HG02852 (cell line): Measurements from ENCODE around the gene HEY2.
"Not testable (repeated sequence)": the region's sequence is repeated elsewhere in the genome, so short reads cannot be mapped to it uniquely, and the experiment has no call there.

Source experiments
- ATAC-seq: cut with Tn5 transposase; IDR thresholded peaks from one replicate; pipeline ENCODE4 v1.9.1; 2021; ENCODE audit warnings: mild to moderate bottlenecking, moderate library complexity; ENCODE audit not compliant: unreplicated experiment

Gene HEY2

GRCh38 chr6:125749173-125749864, at the start of gene HEY2:
TSS of gene HEY2 (plus strand) at chr6:125749632. CDS start at chr6:125749777, 145 bp downstream.
- peak; percentile 74 for ATAC-seq

GRCh38 chr6:125700581-125701353, 48.7 kb upstream of the HEY2 start:
- ATAC-seq: no peak

DNA sequence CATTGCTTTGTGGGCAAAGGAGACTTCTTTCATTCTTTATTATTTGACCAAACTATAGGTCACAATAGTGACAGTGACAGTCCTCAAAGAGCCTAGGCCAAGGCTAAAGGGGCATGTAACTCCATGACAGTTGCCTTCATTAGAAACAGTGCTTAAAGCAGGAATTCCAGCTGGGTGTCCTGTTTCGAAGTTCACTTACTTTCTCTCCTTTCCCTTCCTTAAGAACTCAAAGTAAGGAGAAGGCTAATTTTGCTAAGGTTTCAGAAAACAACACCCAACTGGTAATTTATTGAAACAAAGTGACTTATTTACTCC, 48.1 kb upstream of the HEY2 start:
- ATAC-seq: no peak

DNA sequence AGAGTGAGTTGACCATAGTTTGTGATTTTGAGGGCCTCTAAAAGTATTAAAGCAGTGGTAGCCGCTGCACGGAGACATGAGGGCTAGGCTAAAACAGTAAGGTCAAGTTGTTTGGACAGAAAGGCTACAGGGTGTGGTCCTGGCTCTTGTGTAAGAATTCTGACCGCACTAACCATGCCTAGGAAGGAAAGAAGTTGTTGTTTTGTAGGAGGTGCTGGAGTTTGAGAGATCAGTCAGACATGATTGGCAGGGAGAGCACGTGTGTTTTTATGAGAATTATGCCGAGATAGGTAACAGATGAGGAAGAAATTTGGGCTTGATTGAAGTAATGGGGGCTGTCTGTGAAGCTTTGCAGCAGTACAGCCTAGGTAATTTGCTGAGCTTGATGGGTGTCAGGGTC, 45.5 kb upstream of the HEY2 start:
- not testable (repeated sequence) for ATAC-seq

DNA sequence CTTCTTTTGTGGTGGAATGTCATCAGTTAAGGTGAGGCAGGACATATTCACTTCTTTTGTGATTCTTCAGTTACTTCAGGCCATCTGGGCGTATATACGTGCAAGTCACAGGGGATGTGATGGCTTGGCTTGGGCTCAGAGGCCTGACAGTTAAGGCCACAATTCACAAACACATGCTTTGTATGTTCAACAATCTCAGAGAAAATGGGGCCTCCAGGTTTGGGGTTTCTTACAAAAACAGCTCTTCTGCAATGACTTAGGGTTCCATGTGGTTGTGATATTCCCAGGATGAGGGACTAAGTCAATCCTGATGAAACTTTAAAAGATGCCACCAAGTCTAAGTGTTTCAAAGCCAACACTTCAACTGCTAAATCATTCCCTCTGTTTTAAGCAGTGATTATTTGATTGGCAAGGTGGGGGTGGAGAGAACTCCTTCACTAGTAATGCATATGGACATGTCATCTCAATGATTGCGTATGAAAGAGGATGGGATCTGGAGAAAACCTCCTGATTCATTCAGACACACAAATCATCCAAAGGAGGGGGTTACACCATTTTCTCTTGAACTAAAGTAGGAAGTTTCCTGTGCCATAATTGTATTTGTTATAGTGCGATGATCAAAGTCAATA, 41.7 kb upstream of the HEY2 start:
- ATAC-seq: no peak

DNA sequence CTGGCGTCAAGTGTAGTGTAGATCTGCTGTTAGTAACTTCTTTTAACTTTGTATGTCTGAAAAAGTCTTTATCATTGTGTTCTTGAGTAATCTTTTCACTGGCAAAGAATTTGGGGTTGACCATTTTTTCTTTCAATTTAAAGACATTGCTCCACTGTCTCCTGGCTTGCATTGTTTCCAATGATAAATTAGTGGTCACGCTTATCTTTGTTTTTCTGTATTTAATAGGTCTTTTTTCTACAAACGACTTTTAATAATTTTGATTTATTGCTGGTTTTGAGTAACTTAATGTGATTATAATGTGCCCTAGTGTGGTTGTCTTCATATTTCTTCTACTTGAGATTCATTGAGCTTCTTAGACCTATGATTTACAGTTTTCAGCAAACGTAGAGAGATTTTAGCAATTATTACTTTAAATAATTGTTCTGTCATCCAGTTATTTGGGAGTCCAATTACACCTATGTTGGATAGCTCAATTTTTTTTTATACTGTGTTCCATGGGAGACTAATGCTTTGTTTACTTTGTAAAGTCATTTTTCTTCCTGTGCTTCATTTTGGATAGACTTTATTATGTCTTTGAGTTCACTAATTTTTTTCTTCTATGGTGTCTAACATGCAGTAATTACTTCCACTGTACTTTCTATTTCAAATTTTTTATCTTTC, 38.3 kb upstream of the HEY2 start:
- ATAC-seq: no peak

GRCh38 chr6:125714441-125715090, 34.9 kb upstream of the HEY2 start:
- peak; percentile 38 for ATAC-seq

- ATAC-seq: peak; percentile 87
Observed at GRCh38 chr6:125717120-125717731, 32.2 kb upstream of the HEY2 start.

DNA sequence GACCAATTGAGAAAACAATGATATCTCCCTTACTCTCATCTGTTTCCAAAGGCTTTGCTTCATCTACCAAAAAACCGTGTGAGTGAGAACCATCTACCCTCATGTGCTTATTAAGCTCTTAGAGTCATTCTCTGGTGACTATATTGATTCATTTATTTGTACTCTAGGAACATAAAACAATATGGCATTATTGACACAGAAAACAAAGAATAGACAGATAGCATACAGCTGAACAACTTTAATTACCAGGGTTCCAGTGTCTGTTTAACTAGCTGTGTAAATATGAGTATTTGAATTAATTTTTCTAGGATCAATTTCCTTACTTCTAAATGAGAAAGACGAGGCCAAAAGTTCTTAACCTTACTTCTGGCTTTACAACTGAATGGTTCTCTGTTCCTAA, 31.3 kb upstream of the HEY2 start:
- no peak for ATAC-seq

- no peak for ATAC-seq
Observed at GRCh38 chr6:125722886-125723285, 26.5 kb upstream of the HEY2 start.

DNA sequence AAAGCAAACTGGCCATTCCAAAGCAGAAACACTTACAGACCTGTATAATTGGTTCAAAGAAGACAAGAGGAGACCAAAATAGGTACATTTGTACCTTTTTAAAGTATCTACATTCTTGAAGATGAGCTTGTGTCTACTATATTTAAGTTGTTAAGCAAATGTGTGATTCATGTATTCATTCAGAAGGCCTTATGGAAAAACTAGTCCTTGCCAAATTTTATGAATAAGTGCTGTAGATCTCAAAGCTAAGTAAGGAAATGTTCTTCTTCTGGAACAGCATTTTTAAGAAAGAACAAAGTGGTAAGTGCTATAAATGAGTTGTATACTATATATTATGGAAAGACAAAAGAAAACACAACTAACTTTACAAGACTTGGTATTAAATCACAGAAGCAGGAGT, 22.2 kb upstream of the HEY2 start:
- no peak for ATAC-seq

DNA sequence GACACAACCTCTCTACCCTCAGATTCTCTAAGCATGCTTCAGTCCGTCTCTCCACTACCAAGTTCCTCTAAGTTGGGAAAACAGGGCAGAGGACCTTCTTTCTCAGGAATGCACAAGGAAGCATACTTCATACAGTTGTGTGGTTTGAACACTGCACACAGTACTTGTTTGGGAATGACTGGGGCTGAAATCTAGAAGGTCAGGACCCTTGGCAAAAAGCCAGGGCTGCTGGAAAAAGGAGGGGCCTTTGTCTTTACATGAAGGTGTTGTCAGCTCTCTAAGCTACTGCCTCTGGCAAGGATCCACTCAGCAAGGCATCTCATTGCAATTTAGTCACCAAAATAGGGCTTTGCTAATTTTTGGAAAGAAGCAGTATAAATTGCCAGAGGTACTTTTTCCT, 20.7 kb upstream of the HEY2 start:
- ATAC-seq: no peak

GRCh38 chr6:125729983-125730382, 19.4 kb upstream of the HEY2 start:
- ATAC-seq: no peak

GRCh38 chr6:125732398-125732797, 17.0 kb upstream of the HEY2 start:
- ATAC-seq: no peak

DNA sequence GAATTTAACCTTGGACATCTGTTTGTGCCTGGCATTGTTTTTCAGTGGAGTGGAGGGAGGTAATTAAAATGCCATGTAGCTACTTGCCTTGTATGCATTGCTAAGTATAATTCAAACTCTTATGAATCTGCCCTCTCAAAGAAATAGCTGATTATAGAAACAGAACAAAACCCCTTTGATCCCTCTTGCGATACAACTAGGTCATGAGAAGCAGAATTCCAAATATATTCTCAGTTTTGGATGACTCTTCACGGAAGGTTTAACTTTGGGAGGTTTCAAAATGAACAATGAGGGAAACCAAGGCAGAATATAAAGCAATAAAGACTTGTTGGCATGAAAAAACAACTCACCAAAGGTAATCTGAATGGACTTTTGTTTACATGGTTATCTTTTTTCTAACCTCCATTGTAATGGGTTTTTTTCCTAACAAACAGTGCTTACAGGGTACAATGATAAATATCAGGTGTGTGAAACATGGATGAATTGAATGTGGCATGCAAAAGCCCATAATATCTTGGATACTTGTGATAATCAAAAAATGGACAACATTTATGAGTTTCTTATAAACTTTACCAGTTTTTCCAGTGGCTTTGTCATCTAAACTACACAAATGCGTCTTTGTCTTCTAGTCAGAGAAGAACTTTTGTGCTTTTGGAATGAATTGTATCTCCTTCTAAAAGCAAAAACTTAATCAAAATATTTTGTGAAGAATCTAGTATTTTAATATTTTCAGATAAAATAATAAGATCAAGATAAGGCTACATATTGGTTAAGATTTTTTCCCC, 15.7 kb upstream of the HEY2 start:
- ATAC-seq: no peak

GRCh38 chr6:125738276-125738675, 11.2 kb upstream of the HEY2 start:
- no peak for ATAC-seq

DNA sequence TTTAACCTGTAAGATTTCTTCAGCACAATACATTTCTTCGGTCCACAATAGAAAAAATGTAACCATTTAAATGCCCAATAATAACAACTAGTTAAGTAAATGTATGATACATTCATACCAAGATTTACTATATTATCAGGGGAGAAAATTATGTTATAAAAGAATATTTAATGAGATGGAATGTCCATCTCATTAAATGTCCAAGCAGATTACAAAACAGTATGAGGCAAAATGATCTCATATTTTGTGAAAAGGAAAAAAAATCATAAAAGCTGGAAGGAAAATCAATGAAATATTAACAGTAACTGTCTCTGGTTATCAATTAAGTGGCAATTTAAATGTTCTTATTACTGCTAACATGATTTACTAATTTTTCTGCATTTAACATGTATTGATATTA, 10.1 kb upstream of the HEY2 start:
- no peak for ATAC-seq

DNA sequence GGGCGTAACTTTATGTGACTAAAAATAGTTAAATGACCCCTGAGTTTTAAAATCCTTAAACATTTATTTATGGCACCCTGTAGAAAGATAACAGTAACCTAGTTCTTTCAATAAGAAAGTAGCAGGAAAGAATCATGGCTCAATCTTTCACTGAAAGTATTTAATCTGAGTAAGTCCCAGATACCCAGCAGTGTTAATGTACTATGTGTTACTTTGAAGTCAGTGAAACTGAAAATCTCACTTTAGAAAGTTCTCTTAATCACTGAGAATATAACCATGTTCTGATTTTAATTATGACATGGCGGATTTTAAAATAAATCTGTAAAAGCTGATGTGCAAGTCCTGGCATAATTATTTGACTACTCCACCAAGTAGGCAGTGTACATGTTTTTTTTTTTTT, 8.1 kb upstream of the HEY2 start:
- no peak for ATAC-seq

GRCh38 chr6:125742024-125742423, 7.4 kb upstream of the HEY2 start:
- no peak for ATAC-seq
